PFSK-1 (cell line): ENCODE data around the gene GRHPR.

Source experiments
- FOXP2 ChIP-seq: optimal IDR thresholded peaks from 2 replicates; pipeline ENCODE3; 2011; ENCODE audit warnings: borderline replicate concordance, control low read depth, inconsistent platforms; ENCODE audit not compliant: insufficient read depth; ENCODE audit errors: extremely low read length, extremely low read depth
- POLR2AphosphoS5 ChIP-seq: IDR thresholded peaks from 2 replicates; pipeline ENCODE4 v1.6.1; 2012; ENCODE audit warnings: low read depth, mild to moderate bottlenecking, control low read depth, low read length, moderate library complexity
- REST ChIP-seq, 2 experiments: IDR thresholded peaks; 2 replicates each; pipeline versions ENCODE4 v1.6.1 to v1.8.0; 2011 to 2012; ENCODE audit warnings: low read depth in 2 of 2, low read length in 2 of 2, control low read depth in 1 of 2, inconsistent platforms in 1 of 2, mild to moderate bottlenecking in 1 of 2, moderate library complexity in 1 of 2; ENCODE audit not compliant: insufficient read depth in 1 of 2
- SIN3A ChIP-seq: IDR thresholded peaks from 2 replicates; pipeline ENCODE4 v1.6.1; 2012; ENCODE audit warnings: mild to moderate bottlenecking, low read length, moderate library complexity, borderline replicate concordance; ENCODE audit not compliant: insufficient read depth
- TAF1 ChIP-seq: IDR thresholded peaks from 2 replicates; pipeline ENCODE4 v1.6.1; 2012; ENCODE audit warnings: low read length, control low read depth, borderline replicate concordance; ENCODE audit not compliant: insufficient read depth

GRHPR gene

GRCh38 chr9:37438359-37438758, 15.9 kb downstream of the GRHPR start:
- TF ChIP-seq REST (IDR thresholded peaks at IDR 0.05; ENCODE audit: insufficient read depth in 1 of 2, low read depth in 2 of 2, low read length in 2 of 2) (no peak), POLR2AphosphoS5 (no peak), SIN3A (no peak), TAF1 (no peak), FOXP2 (no peak)

GRCh38 chr9:37441776-37442370, 19.4 kb downstream of the GRHPR start:
- TF ChIP-seq REST (IDR thresholded peaks at IDR 0.05; ENCODE audit: insufficient read depth in 1 of 2, low read depth in 2 of 2, low read length in 2 of 2) (no peak), TAF1 (no peak), POLR2AphosphoS5 (no peak), SIN3A (no peak), FOXP2 (no peak)

GRCh38 chr9:37442556-37442955, 20.1 kb downstream of the GRHPR start:
- TF ChIP-seq FOXP2: no peak
- TF ChIP-seq SIN3A: no peak
- no peak for TF ChIP-seq REST (IDR thresholded peaks at IDR 0.05; ENCODE audit: insufficient read depth in 1 of 2, low read depth in 2 of 2, low read length in 2 of 2)
- no peak for TF ChIP-seq TAF1
- no peak for TF ChIP-seq POLR2AphosphoS5

GRCh38 chr9:37443566-37443965, 21.1 kb downstream of the GRHPR start:
- TF ChIP-seq TAF1 (no peak), POLR2AphosphoS5 (no peak), SIN3A (no peak), REST (IDR thresholded peaks at IDR 0.05; ENCODE audit: insufficient read depth in 1 of 2, low read depth in 2 of 2, low read length in 2 of 2) (no peak), FOXP2 (no peak)

- TF ChIP-seq REST (IDR thresholded peaks at IDR 0.05; ENCODE audit: insufficient read depth in 1 of 2, low read depth in 2 of 2, low read length in 2 of 2): no peak
- no peak for TF ChIP-seq POLR2AphosphoS5
- no peak for TF ChIP-seq TAF1
- TF ChIP-seq SIN3A: no peak
- TF ChIP-seq FOXP2: no peak
Observed at GRCh38 chr9:37444890-37445289, 22.4 kb downstream of the GRHPR start.
